ENCODE data around the gene ARTN. TPM values are rescaled to one million over a fixed set of nuclear protein-coding genes. Genes with fewer than 3 reads are reported as not detected.

ARTN gene
- total and polyA plus RNA-seq, 2 experiments from 2014 or later, result 6.7 to 35.7 TPM

GRCh38 chr1:43961692-43962091 is 28.1 kb downstream of the ARTN start (continued):
- TF ChIP-seq ZNF114 (CRISPR knock-in tag; IDR thresholded peaks at IDR 0.05) (no peak), REST (IDR thresholded peaks at IDR 0.05; ENCODE audit: unreplicated experiment) (no peak), CTCF (conservative IDR thresholded peaks at IDR 0.05; ENCODE audit: low read depth in 2 of 2) (no peak), CREB1 (CRISPR knock-in tag; IDR thresholded peaks at IDR 0.05; ENCODE audit: low read depth) (no peak), ETS1 (IDR thresholded peaks at IDR 0.05) (no peak), POLR2AphosphoS5 (IDR thresholded peaks at IDR 0.05; ENCODE audit: low read depth) (no peak), EZH2phosphoT487 (IDR thresholded peaks at IDR 0.05; ENCODE audit: unreplicated experiment) (no peak), JUNB (IDR thresholded peaks at IDR 0.05; ENCODE audit: unreplicated experiment) (no peak)

- no peaks in the 10 kb centered on the region for H3K36me3 ChIP-seq (ENCODE audit: insufficient read depth)
- no peaks in the 10 kb centered on the region for H3K9me2 ChIP-seq (ENCODE audit: insufficient read depth)
- Mint-ChIP-seq H3K9me3 (no peaks in the 10 kb centered on the region), H3K36me3 (ENCODE audit: low read depth) (no peaks in the 10 kb centered on the region; the same call in 1 of the 3 replicates), H3K27ac (no peak overlapping the region), H3K4me1 (no peaks in the 10 kb centered on the region), H3K27me3 (ENCODE audit: insufficient read depth, low read depth, poor library complexity) (peaks cover 3% of the 10 kb centered on the region), H3K4me3 (no peak overlapping the region)
- H2AFZ ChIP-seq, result no peak overlapping the region
- no peaks in the 10 kb centered on the region for H3K79me2 ChIP-seq (replicated peaks; ENCODE audit: insufficient read depth)
- no peak for DNase-seq (ENCODE audit: low spot score)
- no peak overlapping the region for H3K4me3 ChIP-seq
- no peaks in the 10 kb centered on the region for H3F3A ChIP-seq (replicated peaks; ENCODE audit: low read depth)
- no peaks in the 10 kb centered on the region for H4K20me1 ChIP-seq (replicated peaks; ENCODE audit: insufficient read depth)
- no peak for TF ChIP-seq CREB1 (CRISPR knock-in tag; IDR thresholded peaks at IDR 0.05; ENCODE audit: low read depth)
- no peak for TF ChIP-seq EZH2phosphoT487 (IDR thresholded peaks at IDR 0.05; ENCODE audit: unreplicated experiment)
- TF ChIP-seq CTCF (conservative IDR thresholded peaks at IDR 0.05; ENCODE audit: low read depth in 2 of 2), result no peak
- no peak overlapping the region for H3K27ac ChIP-seq (ENCODE audit: low read depth)
- H3K4me2 ChIP-seq, result no peak overlapping the region
- ATAC-seq, result no peak
- H3K27me3 ChIP-seq (ENCODE audit: insufficient read depth), result no peaks in the 10 kb centered on the region
- no peaks in the 10 kb centered on the region for H3K4me1 ChIP-seq (ENCODE audit: insufficient read depth)
Measured at GRCh38 chr1:43962324-43962723, 28.7 kb downstream of the ARTN start.

Measured in GM23338 (cell line).